Loucy (cell line): ENCODE data around the gene FAM221B.

Experiments used
- EZH2phosphoT487 ChIP-seq: fragments of 200-600 bp; IDR thresholded peaks from 2 replicates; pipeline ENCODE4 v1.6.1; 2018; ENCODE audit warnings: antibody characterized with exemption, mild to moderate bottlenecking, moderate library complexity, borderline replicate concordance
- TF ChIP-seq, protein P1 (sequence below): fragments of 200-600 bp; sonication (generic); conservative IDR thresholded peaks from 2 replicates; pipeline ENCODE4 v1.5.1; 2014; ENCODE audit warnings: mild to moderate bottlenecking, antibody characterized with exemption, low read length

DNA sequence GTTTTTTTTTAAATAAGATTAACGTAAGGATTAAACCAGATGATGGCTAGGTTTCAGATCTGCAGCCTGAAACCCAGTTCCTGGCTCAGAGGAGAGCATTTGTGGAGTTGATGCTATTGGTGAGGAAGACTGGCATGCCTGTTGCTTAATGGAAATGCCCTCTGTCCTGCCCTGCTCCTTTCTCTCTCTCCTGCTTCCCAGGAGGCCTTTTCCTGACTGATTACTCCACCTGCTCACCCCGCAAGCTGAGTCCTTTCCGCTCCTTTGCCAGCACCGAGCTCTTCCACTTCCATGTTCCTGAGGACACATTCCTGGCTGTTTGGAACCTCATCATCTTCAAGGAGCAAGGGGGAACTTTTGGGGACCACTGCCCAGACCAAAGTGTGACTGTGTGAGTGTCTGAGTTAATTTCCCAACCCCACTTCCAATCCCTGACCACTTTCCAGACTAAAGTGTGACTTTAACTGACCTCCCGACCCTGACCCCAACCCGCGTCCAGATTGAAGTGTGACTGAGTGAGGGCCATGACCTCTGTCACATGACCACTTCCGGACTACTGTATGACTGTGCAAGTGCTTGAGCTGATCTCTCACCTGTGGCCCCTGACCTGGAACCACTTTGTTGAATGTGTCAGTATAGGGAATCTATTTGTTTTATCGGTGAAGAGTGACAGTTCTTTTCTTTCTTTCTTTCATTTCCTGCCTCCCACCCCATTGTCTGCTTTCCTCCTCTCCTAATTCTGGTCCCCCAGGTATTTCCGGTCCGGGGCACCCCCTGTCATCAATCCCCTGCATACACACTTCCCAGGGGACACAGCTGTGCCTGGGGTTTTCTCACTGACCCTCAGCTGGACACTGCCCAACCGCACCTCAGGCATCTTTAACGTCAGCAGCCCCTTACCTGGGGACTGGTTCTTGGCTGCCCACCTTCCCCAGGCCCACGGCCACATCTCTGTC lies 6.0 kb upstream of the FAM221B start:
- TF ChIP-seq, protein P1, sequence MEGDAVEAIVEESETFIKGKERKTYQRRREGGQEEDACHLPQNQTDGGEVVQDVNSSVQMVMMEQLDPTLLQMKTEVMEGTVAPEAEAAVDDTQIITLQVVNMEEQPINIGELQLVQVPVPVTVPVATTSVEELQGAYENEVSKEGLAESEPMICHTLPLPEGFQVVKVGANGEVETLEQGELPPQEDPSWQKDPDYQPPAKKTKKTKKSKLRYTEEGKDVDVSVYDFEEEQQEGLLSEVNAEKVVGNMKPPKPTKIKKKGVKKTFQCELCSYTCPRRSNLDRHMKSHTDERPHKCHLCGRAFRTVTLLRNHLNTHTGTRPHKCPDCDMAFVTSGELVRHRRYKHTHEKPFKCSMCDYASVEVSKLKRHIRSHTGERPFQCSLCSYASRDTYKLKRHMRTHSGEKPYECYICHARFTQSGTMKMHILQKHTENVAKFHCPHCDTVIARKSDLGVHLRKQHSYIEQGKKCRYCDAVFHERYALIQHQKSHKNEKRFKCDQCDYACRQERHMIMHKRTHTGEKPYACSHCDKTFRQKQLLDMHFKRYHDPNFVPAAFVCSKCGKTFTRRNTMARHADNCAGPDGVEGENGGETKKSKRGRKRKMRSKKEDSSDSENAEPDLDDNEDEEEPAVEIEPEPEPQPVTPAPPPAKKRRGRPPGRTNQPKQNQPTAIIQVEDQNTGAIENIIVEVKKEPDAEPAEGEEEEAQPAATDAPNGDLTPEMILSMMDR, result no peak
- TF ChIP-seq EZH2phosphoT487, result no peak
